GM18499 (cell line): ENCODE results near the gene FAM227B.

Experiments
- ATAC-seq: cut with Tn5 transposase; IDR thresholded peaks from one replicate; pipeline ENCODE4 v1.9.1; 2021; ENCODE audit warnings: moderate number of reproducible peaks; ENCODE audit not compliant: insufficient read depth, unreplicated experiment

FAM227B gene

DNA sequence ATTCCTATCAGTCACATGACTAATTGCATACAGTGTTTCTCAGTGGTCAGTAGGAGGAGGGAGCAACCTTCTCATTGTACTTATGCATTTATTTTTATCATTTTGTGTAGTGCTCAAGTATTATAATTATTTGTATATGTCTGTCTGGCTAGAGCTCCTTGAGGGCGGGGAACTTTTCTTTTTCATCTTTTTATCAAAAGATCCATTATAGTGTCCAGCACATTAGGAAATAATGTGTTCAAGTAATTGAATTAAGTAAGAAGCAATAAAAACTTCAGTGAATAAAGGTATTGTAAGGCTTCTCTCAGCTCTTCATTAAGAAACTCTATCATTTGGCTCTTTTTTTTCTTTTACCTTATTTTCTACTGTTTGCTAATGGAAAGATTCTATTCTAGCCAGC is 178.8 kb downstream of the FAM227B start:
- ATAC-seq, result no peak

- ATAC-seq, result no peak
Observed at GRCh38 chr15:49441356-49441755, 179.3 kb downstream of the FAM227B start.

GRCh38 chr15:49439678-49440395 is 180.8 kb downstream of the FAM227B start:
- no peak for ATAC-seq

GRCh38 chr15:49438962-49439631 is 181.5 kb downstream of the FAM227B start:
- no peak for ATAC-seq

DNA sequence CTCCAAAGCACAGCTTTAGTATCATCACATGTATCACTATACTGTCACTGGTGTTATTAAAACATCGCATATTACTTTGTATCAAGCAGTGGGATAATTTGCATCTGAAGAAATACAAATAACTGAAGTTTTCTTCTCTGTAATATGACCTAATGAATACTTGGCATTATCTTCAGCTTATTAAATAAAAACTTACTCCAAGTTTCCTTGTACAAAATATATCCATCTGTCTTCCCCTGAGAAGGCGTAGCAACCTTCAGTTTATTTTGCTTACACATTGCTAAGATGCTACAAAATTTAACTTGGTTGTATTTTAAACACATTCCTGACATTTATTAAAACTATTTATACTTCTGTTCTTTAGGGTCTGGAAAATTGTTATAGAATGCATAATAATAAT is 183.9 kb downstream of the FAM227B start:
- no peak for ATAC-seq

DNA sequence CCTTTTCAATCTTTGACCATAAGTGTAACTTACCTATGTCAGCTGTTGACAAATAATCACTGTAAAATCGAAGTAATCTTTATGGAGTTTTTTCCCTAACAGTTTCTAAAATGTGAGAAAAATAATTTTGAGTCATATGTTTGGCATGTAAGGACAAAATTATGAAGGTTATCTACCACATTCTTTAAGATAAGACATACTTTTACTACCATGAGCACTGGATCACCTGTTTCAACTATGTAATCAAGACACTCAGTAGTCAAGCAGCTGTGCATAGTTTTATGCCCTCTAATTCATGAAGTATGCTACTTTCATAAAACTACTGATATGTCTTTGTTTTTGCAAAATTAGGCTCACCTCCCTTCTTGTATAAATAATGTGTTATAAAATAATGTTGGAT is 185.4 kb downstream of the FAM227B start:
- no peak for ATAC-seq

- ATAC-seq, result no peak
Observed at GRCh38 chr15:49430046-49430445, 190.6 kb downstream of the FAM227B start.

DNA sequence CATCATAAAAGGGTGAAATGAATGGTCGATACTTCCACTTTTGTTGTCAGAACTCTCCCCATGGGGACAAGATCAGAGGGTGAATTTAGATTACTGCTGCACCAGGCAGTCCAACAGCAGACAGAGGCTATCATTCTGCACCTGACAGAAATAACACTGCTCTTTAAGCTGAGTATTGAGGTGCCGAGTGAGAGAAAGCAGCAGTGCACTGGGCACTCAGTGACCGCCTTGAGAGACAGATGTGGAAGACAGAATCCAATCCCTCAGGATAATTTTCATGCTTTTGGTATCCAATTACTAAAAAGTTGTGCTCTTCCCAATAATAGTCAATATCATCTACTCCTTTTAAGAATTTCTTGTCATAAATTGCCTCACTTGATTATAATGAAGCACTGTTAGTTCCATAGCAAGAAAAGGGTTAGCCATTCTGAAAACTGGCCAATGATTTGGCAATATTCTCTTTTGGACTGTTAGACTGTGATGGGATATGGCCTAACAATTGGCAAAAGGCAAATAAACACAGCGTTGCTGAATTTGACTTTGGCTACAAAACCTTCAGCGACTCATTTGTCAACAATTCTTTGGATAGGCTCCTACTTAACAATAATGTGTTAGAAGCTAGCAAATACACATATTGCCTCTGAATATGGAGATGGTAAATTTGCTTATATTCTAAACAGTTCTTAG is 192.1 kb downstream of the FAM227B start:
- no peak for ATAC-seq

GRCh38 chr15:49427372-49427771 is 193.2 kb downstream of the FAM227B start:
- ATAC-seq, result no peak

DNA sequence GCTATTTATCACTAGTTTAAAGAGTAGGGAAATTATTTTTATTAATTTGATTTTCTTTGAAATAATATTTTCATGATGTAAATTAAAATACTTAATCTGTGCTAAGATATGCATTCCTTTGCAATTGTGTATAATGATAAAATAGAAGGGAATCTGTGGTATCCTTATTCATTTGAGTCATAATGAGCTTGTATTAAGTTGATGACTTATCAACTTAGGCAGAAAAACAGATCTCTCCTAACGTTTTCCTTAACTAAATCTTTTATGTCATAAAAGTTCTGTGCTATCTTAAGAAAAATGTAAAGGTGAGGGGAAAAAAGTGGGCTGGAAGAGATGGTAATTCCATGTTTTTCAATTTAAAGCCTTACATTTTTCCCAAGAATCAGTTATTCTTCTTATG is 195.7 kb downstream of the FAM227B start:
- ATAC-seq, result no peak

DNA sequence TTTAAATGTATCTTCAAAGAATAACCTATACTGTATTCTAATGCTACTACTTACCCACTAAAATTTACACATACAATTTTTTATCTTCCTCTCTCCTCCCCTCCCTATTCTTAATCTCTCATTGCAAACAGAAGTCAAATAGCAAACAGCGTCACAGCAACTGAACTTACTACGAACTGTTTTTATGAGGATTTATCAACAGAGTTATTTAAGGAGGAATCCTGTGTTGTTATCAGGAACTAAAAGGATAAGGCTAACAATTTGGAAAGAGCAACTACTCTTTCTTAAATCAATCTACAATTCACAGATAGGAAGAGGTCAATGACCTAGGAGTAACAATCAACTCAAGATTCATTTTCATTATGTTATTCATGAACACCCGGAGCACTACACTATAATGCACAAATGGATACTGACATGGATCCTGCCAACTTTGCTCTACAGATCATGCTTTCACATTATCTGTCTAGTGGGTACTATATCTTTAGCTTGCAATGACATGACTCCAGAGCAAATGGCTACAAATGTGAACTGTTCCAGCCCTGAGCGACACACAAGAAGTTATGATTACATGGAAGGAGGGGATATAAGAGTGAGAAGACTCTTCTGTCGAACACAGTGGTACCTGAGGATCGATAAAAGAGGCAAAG is 196.6 kb downstream of the FAM227B start:
- ATAC-seq, result no peak

GRCh38 chr15:49423021-49423420 is 197.6 kb downstream of the FAM227B start, which contains the start of gene FGF7:
FGF7 (plus strand) TSS chr15:49423242; CDS start chr15:49424298, 1,056 bp downstream.
- no peak for ATAC-seq

DNA sequence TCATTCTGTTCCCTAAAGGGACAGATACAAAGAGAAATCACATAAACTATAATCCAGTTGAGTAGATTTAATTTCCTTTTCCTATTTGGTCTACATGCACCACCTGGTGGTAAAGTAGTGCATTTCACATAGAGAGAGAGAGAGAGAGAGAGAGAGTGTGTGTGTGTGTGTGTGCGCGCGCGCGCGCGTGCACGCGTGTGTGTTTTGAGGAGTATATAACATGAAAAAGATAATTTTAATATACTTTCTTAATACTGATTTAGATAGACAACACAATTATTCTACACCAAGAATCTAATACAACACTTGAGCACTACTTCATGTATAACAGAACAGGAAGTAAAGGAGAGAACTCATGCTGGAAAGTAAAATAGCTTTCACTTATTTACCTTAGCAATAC is 198.6 kb downstream of the FAM227B start:
- no peak for ATAC-seq

DNA sequence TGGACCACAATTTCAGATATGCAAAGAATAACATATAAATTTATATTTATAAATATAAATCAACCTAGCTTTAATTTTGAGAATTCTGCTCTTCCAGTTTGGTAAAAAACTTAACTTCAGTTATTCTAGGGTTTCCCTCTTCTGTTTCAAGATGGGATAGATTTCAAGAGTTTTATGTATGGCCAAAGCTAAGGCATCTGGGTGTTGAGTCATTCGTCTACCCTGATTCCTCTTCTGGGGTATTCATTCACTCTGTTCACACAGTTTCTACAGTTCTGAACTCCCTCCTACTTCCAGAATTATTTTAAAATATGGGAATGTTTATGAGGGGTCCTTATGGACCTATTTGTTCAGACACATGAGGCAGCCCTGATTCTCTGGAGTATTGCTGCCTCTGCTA is 201.8 kb downstream of the FAM227B start:
- ATAC-seq, result no peak

GRCh38 chr15:49415638-49416037 is 205.0 kb downstream of the FAM227B start:
- no peak for ATAC-seq

GRCh38 chr15:49415149-49415548 is 205.5 kb downstream of the FAM227B start:
- no peak for ATAC-seq

DNA sequence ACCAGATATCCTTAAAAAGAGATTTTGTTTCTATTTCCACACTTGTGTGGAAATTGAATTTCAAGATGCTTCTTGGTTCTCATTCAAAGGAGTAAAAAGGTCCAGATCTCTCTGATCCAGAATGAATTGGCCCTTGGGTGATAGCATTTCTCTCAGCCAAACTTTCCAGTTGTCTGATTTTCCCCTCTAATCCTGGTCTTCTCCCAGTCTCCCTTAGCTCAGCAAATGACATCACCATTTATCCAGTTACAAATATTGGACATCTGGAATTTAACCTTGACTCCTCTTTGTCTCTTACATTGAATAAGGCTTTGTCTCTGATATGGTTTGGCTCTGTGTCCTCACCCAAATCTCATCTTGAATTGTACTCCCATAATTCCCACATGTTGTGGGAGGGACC is 207.8 kb downstream of the FAM227B start:
- no peak for ATAC-seq

- ATAC-seq, result no peak
Observed at GRCh38 chr15:49410641-49411040, 210.0 kb downstream of the FAM227B start.

DNA sequence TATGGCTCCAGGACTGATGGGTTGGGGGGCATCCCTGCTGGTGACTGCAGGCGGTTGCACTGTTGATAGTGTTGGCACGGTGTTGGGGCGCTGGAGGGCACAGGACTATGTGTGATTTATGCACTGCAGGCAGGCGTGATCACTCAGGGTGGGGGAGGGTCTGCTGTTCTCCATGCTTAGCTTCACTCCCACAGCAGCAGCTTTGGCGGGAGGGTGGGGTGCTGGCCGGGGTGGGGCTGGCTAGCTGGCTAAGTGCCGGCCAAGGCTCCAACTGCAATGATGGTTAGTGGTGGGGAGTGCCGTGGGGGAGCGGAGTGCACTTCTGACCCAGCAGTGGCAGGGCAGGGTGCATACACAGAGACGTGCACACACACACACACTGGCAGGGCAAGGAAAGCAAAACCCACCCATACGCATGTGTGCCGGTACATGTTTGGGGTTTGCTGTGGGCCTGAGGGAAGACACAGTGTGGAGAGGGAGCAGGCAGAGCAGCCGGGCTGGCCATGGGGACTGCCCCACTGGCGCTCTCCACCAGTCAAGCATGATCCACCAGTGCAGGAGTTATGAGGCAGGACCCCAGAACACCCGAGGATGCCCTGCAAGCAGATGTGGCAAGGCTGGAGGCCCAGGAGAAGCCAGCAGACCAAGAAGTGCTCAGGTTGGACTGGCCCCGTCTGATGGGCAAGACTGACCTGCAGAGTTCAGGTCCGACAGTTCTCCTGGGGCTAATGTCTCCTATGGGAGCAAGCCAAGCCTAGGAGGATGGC is 214.1 kb downstream of the FAM227B start:
- no peak for ATAC-seq
